Astrocyte of the spinal cord (primary cell): ENCODE measurements around the gene BMERB1.
A peak's percentile ranks its signal among the peaks of the same experiment; 100 is the strongest.

ENCODE experiments used
- DNase-seq: peaks from one replicate; pipeline ENCODE4 v3.0.0; 2011; ENCODE audit warnings: low read depth, low spot score
- H3K4me3 ChIP-seq: 2 replicates; pipeline ENCODE4 v1.5.1; 2011; ENCODE audit warnings: low read depth, mild to moderate bottlenecking, low read length, moderate library complexity
- in situ Hi-C: cut with HindIII; loops from 2 replicates; pipeline ENCODE4 v1.10.0; 2017; ENCODE audit warnings: low sequenced_read_pairs
- TF ChIP-seq, protein P1 (sequence below): IDR thresholded peaks from 2 replicates; pipeline ENCODE4 v1.5.1; 2012; ENCODE audit warnings: low read depth, mild to moderate bottlenecking, low read length, inconsistent platforms

Gene BMERB1

DNA sequence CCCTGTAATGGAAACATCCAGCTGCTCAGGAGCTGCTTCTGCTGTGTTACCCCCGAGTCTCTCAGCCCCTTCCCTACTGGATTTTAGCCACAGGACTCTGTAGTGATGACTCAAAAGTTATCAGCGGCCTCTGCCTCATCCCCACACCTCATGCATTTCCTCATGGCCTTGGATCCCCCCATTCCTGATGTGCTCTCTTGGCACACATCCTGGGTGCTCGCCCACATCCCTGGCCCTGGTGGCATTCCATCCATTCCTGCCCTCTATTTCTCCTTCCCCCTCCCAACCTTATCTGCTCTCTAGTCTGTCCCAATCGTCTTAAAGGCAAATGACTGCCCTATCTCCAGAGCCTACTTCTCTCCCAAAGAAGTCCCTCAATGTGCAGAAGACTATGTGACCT, 184.0 kb downstream of the BMERB1 start:
- TF ChIP-seq, protein P1, sequence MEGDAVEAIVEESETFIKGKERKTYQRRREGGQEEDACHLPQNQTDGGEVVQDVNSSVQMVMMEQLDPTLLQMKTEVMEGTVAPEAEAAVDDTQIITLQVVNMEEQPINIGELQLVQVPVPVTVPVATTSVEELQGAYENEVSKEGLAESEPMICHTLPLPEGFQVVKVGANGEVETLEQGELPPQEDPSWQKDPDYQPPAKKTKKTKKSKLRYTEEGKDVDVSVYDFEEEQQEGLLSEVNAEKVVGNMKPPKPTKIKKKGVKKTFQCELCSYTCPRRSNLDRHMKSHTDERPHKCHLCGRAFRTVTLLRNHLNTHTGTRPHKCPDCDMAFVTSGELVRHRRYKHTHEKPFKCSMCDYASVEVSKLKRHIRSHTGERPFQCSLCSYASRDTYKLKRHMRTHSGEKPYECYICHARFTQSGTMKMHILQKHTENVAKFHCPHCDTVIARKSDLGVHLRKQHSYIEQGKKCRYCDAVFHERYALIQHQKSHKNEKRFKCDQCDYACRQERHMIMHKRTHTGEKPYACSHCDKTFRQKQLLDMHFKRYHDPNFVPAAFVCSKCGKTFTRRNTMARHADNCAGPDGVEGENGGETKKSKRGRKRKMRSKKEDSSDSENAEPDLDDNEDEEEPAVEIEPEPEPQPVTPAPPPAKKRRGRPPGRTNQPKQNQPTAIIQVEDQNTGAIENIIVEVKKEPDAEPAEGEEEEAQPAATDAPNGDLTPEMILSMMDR: no peak
- peak; percentile 35 for DNase-seq
- H3K4me3 ChIP-seq: no peak overlapping the region

DNA sequence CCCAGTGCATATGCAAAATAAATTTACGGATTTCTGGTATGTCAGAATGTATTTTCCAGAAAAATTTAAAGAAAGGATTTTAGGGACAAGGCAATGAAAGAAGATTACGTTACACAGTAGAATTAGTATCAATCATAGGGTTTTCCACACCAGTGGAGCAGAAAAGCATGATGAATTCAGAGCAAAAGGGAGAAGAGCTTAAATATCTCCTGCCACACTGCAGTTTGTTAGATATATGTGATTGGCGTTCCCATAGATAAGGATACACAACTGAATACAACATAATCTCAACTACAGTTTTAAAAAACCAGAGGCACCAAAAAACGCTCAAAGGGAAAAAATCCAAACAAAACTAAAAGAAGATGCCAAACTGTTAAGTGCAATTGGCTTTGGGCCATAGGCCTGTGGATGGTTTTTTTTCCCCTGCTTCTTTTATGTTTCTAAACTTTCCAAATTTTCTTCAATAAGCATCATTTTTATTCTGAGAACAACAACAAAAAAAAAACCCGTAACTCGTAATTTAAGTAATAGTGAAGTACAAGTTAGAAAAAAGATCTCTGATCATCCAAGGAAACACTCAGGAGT, 186.3 kb downstream of the BMERB1 start:
- no peak for DNase-seq
- in situ Hi-C loops: no loop called here
- TF ChIP-seq, protein P1: no peak
- H3K4me3 ChIP-seq: no peak overlapping the region

More for the DNA sequence above, 184.0 kb downstream of the BMERB1 start:
- in situ Hi-C loops: no loop called here

DNA sequence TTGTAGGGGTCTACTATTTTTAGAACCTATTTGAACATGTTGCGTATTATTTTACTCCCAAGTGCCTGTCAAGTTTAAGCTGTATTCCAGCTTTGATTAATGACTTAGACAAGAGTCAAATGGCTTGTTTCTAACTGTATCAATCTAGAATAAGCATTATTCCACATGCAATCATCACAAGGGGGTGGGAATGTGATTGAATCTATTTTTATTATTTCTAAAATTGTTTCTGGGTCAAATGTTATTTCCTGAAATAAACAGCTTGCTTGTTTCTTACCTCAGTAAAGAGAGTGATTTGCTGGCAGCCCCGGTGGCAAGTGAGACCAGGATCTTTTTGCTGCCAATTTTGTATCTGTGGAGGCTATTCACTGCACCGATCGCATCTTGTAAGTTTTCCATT, 187.1 kb downstream of the BMERB1 start:
- in situ Hi-C loops: no loop called here
- no peak for DNase-seq
- TF ChIP-seq, protein P1: no peak
- no peak overlapping the region for H3K4me3 ChIP-seq

DNA sequence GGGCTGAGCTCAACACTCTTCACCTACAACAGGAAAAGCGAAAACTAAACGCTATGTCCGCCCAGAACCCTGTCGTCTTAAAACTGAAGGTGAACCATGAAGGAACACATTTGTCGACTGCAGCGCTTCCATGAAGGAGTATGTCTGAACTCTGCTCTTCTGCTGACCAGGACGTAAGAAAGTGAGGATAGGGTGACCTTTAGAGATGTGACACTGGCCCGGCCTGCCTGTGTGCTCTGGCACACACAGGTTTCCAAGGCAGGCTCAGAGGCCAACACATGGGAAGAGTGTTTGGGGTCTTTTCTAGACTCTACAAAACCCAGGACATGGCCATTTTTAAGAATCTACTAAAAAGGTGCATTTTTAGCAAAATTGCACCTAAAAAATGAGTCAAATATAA, 187.5 kb downstream of the BMERB1 start:
- DNase-seq: no peak
- TF ChIP-seq, protein P1: no peak
- H3K4me3 ChIP-seq: no peak overlapping the region
- in situ Hi-C loops: no loop called here

DNA sequence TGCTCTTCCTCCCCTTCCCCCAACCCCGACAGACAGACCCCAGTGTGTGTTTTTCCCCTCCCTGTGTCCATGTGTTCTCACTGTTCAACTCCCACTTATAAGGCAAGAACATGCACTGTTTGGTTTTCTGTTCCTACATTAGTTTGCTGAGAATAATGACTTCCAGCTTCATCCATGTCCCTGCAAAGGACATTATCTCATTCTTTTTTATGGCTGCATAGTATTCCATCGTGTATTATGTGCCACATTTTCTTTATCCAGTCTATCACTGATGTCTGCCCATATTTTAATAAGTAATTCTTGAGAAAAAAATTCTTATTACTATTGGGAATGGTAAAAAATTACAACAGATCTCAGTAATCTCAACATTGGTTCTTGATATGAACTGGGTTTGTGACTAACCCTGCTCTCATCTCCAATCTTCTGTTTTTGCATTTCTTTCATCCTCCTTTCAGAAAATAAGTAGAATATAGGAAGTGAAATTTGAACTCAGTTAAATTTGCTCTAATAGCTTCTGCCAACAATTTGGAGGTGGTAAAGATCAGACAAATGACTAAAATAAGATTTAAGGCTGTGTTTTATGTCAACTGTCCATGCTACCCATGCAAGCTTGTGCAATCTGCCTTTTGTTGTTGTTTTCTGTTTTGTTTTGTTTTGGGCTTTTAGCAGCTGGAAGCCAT, 197.5 kb downstream of the BMERB1 start:
- in situ Hi-C loops: no loop called here

DNA sequence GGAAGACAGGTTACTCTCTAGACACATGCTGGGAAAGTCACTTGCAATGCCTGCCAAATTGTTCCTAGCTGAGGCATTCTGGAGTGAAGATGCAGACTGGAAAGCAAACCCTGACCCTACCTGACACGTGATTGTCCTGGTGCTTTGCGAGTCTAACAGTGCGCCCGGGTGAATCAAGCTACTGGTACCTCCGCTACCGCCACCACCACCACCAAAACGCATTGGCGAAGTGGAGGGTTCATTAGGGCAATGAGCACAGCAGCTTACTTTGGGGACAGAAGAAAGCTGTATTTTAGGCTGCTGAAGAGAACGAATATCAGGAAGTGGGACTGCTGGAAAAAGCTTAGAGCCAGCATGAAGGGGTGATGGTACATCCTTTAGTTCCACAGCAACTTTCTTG, 201.5 kb downstream of the BMERB1 start:
- H3K4me3 ChIP-seq: no peak overlapping the region
- DNase-seq: no peak
- in situ Hi-C loops: no loop called here
- TF ChIP-seq, protein P1: no peak

More for the DNA sequence above, 197.5 kb downstream of the BMERB1 start:
- TF ChIP-seq, protein P1: no peak
- no peak for DNase-seq
- no peak overlapping the region for H3K4me3 ChIP-seq
